Type B pancreatic cell (in vitro differentiated cells): ENCODE measurements around the gene ITGA3. TPM values are rescaled to one million over a fixed set of nuclear protein-coding genes. Genes with fewer than 3 reads are reported as not detected.

Experiments
- DNase-seq: peaks from one replicate; pipeline ENCODE4 v3.0.0; 2021; ENCODE audit warnings: mixed read lengths; ENCODE audit not compliant: unreplicated experiment; ENCODE audit errors: extremely low spot score
- H3K27ac Mint-ChIP-seq: 2 replicates; pipeline ENCODE4 v1.8.0; 2021; ENCODE audit warnings: mild to moderate bottlenecking, mixed read lengths
- H3K27me3 Mint-ChIP-seq: 2 replicates; pipeline ENCODE4 v1.8.0; 2021; ENCODE audit warnings: mixed read lengths
- H3K36me3 Mint-ChIP-seq: 2 replicates; pipeline ENCODE4 v1.8.0; 2021; ENCODE audit warnings: mixed read lengths
- H3K4me1 Mint-ChIP-seq: one replicate; pipeline ENCODE4 v1.8.0; 2021; ENCODE audit warnings: mixed read lengths; ENCODE audit not compliant: unreplicated experiment
- H3K4me3 Mint-ChIP-seq: 2 replicates; pipeline ENCODE4 v1.8.0; 2021; ENCODE audit warnings: mild to moderate bottlenecking, mixed read lengths
- H3K9me3 Mint-ChIP-seq: 2 replicates; pipeline ENCODE4 v1.8.0; 2021; ENCODE audit warnings: mixed read lengths
- total RNA-seq: library from RNA; stranded (reverse); gene quantifications from 2 replicates; pipeline ENCODE4 v1.2.1, GENCODE V29; 2021; ENCODE audit warnings: low replicate concordance
- TF ChIP-seq, protein P1 (sequence below): fragments of 200-600 bp; sonication (generic); conservative IDR thresholded peaks from 2 replicates; pipeline ENCODE4 v1.5.0; 2021; ENCODE audit warnings: antibody characterized with exemption, mild to moderate bottlenecking

ITGA3 gene
- total RNA-seq, 1 donor from 2014 or later: 20.3 TPM

- Mint-ChIP-seq H3K27ac (no peak overlapping the region), H3K27me3 (no peaks in the 10 kb centered on the region), H3K4me3 (no peak overlapping the region), H3K4me1 (no peaks in the 10 kb centered on the region), H3K36me3 (peaks cover 7% of the 10 kb centered on the region), H3K9me3 (no peaks in the 10 kb centered on the region)
- no peak for DNase-seq
- TF ChIP-seq, protein P1, sequence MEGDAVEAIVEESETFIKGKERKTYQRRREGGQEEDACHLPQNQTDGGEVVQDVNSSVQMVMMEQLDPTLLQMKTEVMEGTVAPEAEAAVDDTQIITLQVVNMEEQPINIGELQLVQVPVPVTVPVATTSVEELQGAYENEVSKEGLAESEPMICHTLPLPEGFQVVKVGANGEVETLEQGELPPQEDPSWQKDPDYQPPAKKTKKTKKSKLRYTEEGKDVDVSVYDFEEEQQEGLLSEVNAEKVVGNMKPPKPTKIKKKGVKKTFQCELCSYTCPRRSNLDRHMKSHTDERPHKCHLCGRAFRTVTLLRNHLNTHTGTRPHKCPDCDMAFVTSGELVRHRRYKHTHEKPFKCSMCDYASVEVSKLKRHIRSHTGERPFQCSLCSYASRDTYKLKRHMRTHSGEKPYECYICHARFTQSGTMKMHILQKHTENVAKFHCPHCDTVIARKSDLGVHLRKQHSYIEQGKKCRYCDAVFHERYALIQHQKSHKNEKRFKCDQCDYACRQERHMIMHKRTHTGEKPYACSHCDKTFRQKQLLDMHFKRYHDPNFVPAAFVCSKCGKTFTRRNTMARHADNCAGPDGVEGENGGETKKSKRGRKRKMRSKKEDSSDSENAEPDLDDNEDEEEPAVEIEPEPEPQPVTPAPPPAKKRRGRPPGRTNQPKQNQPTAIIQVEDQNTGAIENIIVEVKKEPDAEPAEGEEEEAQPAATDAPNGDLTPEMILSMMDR: no peak
Observed at GRCh38 chr17:50109207-50109606, 53.3 kb downstream of the ITGA3 start.

- no peaks in the 10 kb centered on the region for H3K9me3 Mint-ChIP-seq
- H3K4me1 Mint-ChIP-seq: peaks cover 1% of the 10 kb centered on the region
- TF ChIP-seq, protein P1: no peak
Observed at GRCh38 chr17:50109785-50110184, 53.9 kb downstream of the ITGA3 start.

GRCh38 chr17:50110591-50111349 lies 54.9 kb downstream of the ITGA3 start:
- H3K4me3 Mint-ChIP-seq: no peak overlapping the region
- TF ChIP-seq, protein P1: no peak
- H3K27ac Mint-ChIP-seq: no peak overlapping the region

More at GRCh38 chr17:50109785-50110184, 53.9 kb downstream of the ITGA3 start:
- Mint-ChIP-seq H3K27me3 (no peaks in the 10 kb centered on the region), H3K36me3 (peaks cover 7% of the 10 kb centered on the region), H3K27ac (no peak overlapping the region), H3K4me3 (no peak overlapping the region)
- DNase-seq: no peak

GRCh38 chr17:50111673-50112655 lies 56.1 kb downstream of the ITGA3 start:
- Mint-ChIP-seq H3K4me1 (peaks cover 12% of the 10 kb centered on the region), H3K27me3 (peaks cover 10% of the 10 kb centered on the region), H3K36me3 (no peaks in the 10 kb centered on the region), H3K27ac (no peak overlapping the region), H3K9me3 (no peaks in the 10 kb centered on the region), H3K4me3 (no peak overlapping the region)
- TF ChIP-seq, protein P1: no peak
- no peak for DNase-seq

More at GRCh38 chr17:50110591-50111349, 54.9 kb downstream of the ITGA3 start:
- Mint-ChIP-seq H3K9me3 (no peaks in the 10 kb centered on the region), H3K4me1 (peaks cover 8% of the 10 kb centered on the region), H3K27me3 (peaks cover 6% of the 10 kb centered on the region), H3K36me3 (peaks cover 4% of the 10 kb centered on the region)
- DNase-seq: no peak

DNA sequence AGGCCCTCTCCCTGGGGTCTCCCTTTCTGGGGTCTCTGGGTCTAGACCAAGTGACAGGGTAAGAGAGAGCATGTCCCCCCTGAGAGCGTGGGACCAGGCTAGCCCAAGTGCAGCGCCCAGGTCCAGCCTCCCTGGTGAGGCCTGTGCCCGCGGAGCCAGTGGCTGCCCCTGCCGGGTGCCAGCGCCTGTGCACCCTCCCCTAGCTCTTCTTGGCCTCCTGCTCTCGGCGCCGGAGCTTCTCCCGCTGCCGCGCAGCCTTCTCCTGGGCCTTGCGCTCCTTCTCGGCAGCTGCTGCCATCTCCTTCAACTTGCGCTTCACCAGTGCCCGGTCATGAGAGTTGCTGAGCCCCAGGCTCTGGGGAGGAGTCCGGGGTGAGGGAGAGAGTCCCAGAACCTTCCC lies 56.8 kb downstream of the ITGA3 start:
- no peak overlapping the region for H3K4me3 Mint-ChIP-seq
- TF ChIP-seq, protein P1: no peak
- no peak overlapping the region for H3K27ac Mint-ChIP-seq
- no peak for DNase-seq
- no peaks in the 10 kb centered on the region for H3K36me3 Mint-ChIP-seq
- no peaks in the 10 kb centered on the region for H3K9me3 Mint-ChIP-seq
- peaks cover 14% of the 10 kb centered on the region for H3K4me1 Mint-ChIP-seq
- peaks cover 12% of the 10 kb centered on the region for H3K27me3 Mint-ChIP-seq
